Sigmoid colon (tissue), 7 donors: ENCODE measurements around the gene RFWD3. TPM values are rescaled to one million over a fixed set of nuclear protein-coding genes. Genes with fewer than 3 reads are reported as not detected.
"Not testable (repeated sequence)": the region's sequence is repeated elsewhere in the genome, so short reads cannot be mapped to it uniquely, and the experiment has no call there.

Experiments used
- DNase-seq: peaks from one replicate; pipeline ENCODE4 v3.0.0-alpha.2; 2019
- H3K27ac ChIP-seq, 4 donors: fragments of 200-600 bp; sonication (generic); one replicate each; pipeline ENCODE4 v1.5.1; 2016 to 2019; ENCODE audit warnings: mild to moderate bottlenecking in 1 of 4
- H3K27me3 ChIP-seq, 3 donors: fragments of 200-600 bp; sonication (generic); one replicate each; pipeline ENCODE4 v1.5.1; 2019; ENCODE audit warnings: mild to moderate bottlenecking in 1 of 3
- H3K36me3 ChIP-seq, 4 donors: fragments of 200-600 bp; sonication (generic); one replicate each; pipeline ENCODE4 v1.5.1; 2016 to 2019
- H3K4me1 ChIP-seq, 4 donors: fragments of 200-600 bp; sonication (generic); one replicate each; pipeline ENCODE4 v1.5.1; 2017 to 2019
- H3K4me3 ChIP-seq, 4 donors: fragments of 200-600 bp; sonication (generic); one replicate each; pipeline ENCODE4 v1.5.1; 2017 to 2019; ENCODE audit warnings: mild to moderate bottlenecking in 2 of 4, moderate library complexity in 1 of 4
- H3K9me3 ChIP-seq, 4 donors: fragments of 200-600 bp in 3 of 4; sonication (generic) in 3 of 4; one replicate each; pipeline versions ENCODE4 v1.5.1 to v1.6.1; 2013 to 2019
- EP300 ChIP-seq, 4 donors: sonication (generic); formaldehyde crosslinking; IDR thresholded peaks; one replicate each; pipeline ENCODE4 v1.6.1; 2017; ENCODE audit warnings: antibody characterized with exemption in 4 of 4
- POLR2A ChIP-seq, 2 donors: fragments of 450-650 bp; IDR thresholded peaks; one replicate each; pipeline ENCODE4 v1.6.1; 2016; ENCODE audit warnings: antibody characterized with exemption in 2 of 2, mild to moderate bottlenecking in 2 of 2, moderate library complexity in 2 of 2
- POLR2AphosphoS5 ChIP-seq, 4 donors: sonication (generic); formaldehyde crosslinking; IDR thresholded peaks; one replicate each; pipeline ENCODE4 v1.6.1; 2017; ENCODE audit warnings: antibody characterized with exemption in 4 of 4
- WGBS, 2 donors: extraction: QIAGEN DNeasy Blood & Tissue Kit; methylation state at CpG; one replicate each; pipeline ENCODE4 v1.1.7; 2013; 5-methylcytosine and 5-hydroxymethylcytosine counted together
- intact Hi-C: fragments of 100-400 bp; cut with DNase I; formaldehyde crosslinking; loops from one replicate; pipeline ENCODE4 v1.15.1; 2023
- polyA plus RNA-seq, 3 donors: library from polyadenylated mRNA; stranded (reverse); fragments of 200-250 nt; gene quantifications; one replicate each; pipeline ENCODE4 v1.2.3, GENCODE V29; 2013
- total RNA-seq, 4 donors: library from RNA; depleted of rRNA; stranded (reverse); fragments of >200 nt; gene quantifications; one replicate each; pipeline ENCODE4 v1.1.0, GENCODE V29; 2016
- TF ChIP-seq, protein P1 (sequence below), 4 experiments: fragments of 450-650 bp in 3 of 4; fragments of 200-600 bp in 1 of 4; IDR thresholded peaks; one replicate each; pipeline ENCODE4 v1.5.1; 2016 to 2019; ENCODE audit warnings: antibody characterized with exemption in 4 of 4, mild to moderate bottlenecking in 3 of 4, moderate library complexity in 2 of 4
- donor health status: healthy with polysubstance abuse.
- donor health status: Bipolar disorder and iron deficiency.
- donor health status: healthy.

Gene RFWD3
- total and polyA plus RNA-seq, 7 donors: 4.2 to 14.9 (median 9.7) TPM

DNA sequence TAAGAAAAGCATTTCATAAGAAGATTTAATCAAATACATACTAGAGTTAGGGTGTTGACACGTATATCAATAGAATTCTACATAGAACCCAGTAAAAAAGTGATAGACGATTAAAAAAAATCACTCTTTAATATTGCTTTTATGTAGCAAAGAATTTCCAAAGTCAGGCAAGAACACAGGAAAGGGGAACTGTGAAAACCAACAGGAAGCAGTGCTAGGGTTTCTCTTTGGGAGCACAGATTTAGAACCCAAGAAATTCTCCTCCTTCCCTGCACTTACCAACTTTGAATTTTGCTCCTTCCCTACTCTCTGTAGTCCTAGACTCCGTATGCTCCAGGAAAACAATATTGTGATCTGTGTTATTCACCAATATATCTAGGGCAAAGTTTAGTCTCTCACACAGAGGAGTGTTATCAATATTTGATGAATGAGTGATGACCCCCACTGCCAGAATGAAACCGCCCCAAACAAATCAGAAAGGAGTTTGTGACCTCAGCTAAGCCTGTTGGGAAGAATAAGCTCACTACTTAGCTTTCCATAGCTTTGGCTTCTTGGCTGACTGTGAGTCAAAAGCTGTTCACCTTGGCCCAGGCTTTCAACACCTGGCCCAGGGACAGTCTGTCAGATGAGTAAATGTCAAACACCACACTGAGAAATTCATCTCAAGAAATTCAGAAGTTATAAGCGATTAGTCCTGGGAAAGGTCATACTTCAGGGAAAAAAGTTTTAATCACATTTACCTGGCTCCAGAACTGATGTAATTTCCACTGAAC, 8.6 kb downstream of the RFWD3 start:
- 69 to 71% methylated on average over 5 of the region's 5 CpGs for WGBS, 2 donors
- intact Hi-C loops: no loop called here
- H3K4me3 ChIP-seq: no peak overlapping the region
- H3K4me1 ChIP-seq: no peaks in the 10 kb centered on the region
- DNase-seq: no peak
- no peak overlapping the region for H3K27ac ChIP-seq
- H3K27me3 ChIP-seq: no peaks in the 10 kb centered on the region
- peaks cover 0 to 38% (median 19%) of the 10 kb centered on the region in 4 donors for H3K36me3 ChIP-seq
- TF ChIP-seq POLR2AphosphoS5 (IDR thresholded peaks at IDR 0.05): no peak
- TF ChIP-seq POLR2A (IDR thresholded peaks at IDR 0.05): no peak
- TF ChIP-seq, protein P1, sequence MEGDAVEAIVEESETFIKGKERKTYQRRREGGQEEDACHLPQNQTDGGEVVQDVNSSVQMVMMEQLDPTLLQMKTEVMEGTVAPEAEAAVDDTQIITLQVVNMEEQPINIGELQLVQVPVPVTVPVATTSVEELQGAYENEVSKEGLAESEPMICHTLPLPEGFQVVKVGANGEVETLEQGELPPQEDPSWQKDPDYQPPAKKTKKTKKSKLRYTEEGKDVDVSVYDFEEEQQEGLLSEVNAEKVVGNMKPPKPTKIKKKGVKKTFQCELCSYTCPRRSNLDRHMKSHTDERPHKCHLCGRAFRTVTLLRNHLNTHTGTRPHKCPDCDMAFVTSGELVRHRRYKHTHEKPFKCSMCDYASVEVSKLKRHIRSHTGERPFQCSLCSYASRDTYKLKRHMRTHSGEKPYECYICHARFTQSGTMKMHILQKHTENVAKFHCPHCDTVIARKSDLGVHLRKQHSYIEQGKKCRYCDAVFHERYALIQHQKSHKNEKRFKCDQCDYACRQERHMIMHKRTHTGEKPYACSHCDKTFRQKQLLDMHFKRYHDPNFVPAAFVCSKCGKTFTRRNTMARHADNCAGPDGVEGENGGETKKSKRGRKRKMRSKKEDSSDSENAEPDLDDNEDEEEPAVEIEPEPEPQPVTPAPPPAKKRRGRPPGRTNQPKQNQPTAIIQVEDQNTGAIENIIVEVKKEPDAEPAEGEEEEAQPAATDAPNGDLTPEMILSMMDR (IDR thresholded peaks at IDR 0.05): no peak
- TF ChIP-seq EP300 (IDR thresholded peaks at IDR 0.05): no peak
- no peaks in the 10 kb centered on the region for H3K9me3 ChIP-seq

DNA sequence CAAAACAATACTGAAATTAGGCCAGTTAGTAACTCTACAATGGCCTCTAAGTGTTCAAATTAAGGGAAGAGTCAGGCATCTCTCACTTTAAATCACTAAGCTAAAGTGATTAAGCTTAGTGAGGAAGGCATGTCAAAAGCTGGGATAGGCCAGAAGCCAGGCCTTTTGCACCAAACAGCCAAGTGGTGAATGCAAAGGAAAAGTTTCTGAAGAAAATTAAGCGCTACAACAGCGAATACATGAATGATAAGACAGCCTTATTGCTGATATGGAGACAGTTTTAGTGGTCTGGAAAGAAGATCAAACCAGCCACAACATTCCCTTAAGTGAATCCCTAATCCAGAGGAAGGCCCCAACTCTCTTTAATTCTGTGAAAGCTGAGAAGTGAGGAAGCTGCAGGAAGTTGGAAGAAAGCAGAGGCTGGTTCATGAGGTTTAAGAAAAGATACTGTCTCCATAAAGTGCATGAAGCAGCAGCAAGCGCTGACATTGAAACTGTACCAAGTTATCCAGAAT, 12.1 kb downstream of the RFWD3 start:
- DNase-seq: no peak
- no peaks in the 10 kb centered on the region for H3K4me1 ChIP-seq
- no peak for TF ChIP-seq EP300 (IDR thresholded peaks at IDR 0.05)
- TF ChIP-seq POLR2A (IDR thresholded peaks at IDR 0.05): no peak
- TF ChIP-seq, protein P1 (IDR thresholded peaks at IDR 0.05): no peak
- TF ChIP-seq POLR2AphosphoS5 (IDR thresholded peaks at IDR 0.05): no peak
- H3K27ac ChIP-seq: no peak overlapping the region
- WGBS, 2 donors: 96 to 98% methylated on average over 3 of the region's 3 CpGs
- no peak overlapping the region for H3K4me3 ChIP-seq
- intact Hi-C loops: no loop called here
- H3K36me3 ChIP-seq: peaks cover 0 to 34% (median 7%) of the 10 kb centered on the region in 4 donors
- H3K9me3 ChIP-seq: no peaks in the 10 kb centered on the region
- H3K27me3 ChIP-seq: no peaks in the 10 kb centered on the region

DNA sequence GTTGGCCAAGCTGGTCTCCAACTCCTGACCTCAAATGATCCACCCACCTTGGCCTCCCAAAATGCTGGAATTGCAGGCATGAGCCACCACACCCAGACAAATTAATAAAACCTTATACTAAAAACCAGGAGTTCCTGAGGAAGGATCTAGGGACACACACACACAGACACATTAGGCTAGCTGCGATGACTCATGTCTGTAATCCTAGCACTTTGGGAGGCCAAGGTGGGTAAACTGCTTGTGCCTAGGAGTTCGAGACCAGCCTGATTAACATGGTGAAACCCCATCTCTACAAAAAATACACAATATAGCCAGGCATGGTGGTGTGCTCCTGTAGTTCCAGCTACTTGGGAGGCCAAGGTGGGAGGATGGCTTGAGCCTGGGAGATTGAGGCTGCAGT, 13.8 kb downstream of the RFWD3 start:
- H3K4me3 ChIP-seq, intact Hi-C loops, H3K27me3 ChIP-seq, H3K4me1 ChIP-seq, DNase-seq, H3K27ac ChIP-seq, H3K9me3 ChIP-seq: not testable (repeated sequence)
- WGBS, 2 donors: 96 to 97% methylated on average over 2 of the region's 2 CpGs
- peaks cover 0 to 36% (median 6%) of the 10 kb centered on the region in 4 donors for H3K36me3 ChIP-seq

DNA sequence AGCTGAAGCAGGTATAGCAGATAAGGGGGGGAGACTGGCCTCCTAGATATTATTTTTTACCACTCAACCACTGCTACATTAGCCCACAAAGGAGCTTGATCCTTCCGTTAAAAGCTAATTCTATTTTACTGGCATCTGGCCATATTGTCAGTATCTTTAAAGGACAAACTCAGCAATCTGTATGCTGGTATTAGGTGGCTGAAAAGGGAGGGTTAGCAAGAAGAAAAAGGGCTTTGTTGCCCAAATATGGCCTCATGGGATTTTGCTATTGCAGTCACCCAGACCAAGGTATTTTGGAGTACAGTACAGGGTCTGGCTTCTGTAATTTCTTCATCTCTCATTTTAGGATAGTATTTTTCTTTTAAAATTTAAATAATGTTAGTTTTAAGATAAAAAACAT, 14.4 kb downstream of the RFWD3 start:
- TF ChIP-seq POLR2AphosphoS5 (IDR thresholded peaks at IDR 0.05): no peak
- TF ChIP-seq, protein P1 (IDR thresholded peaks at IDR 0.05): no peak
- TF ChIP-seq POLR2A (IDR thresholded peaks at IDR 0.05): no peak
- TF ChIP-seq EP300 (IDR thresholded peaks at IDR 0.05): no peak
- peaks cover 0 to 37% (median 8%) of the 10 kb centered on the region in 4 donors for H3K36me3 ChIP-seq
- no peaks in the 10 kb centered on the region for H3K27me3 ChIP-seq
- 75 to 90% methylated on average over 1 of the region's 1 CpG for WGBS, 2 donors
- no peaks in the 10 kb centered on the region for H3K4me1 ChIP-seq
- no peak for DNase-seq
- no peaks in the 10 kb centered on the region for H3K9me3 ChIP-seq
- no peak overlapping the region for H3K4me3 ChIP-seq
- intact Hi-C loops: no loop called here
- H3K27ac ChIP-seq: no peak overlapping the region

GRCh38 chr16:74651841-74652240, 14.8 kb downstream of the RFWD3 start:
- H3K9me3 ChIP-seq: no peaks in the 10 kb centered on the region
- no peak for DNase-seq
- H3K27ac ChIP-seq: no peak overlapping the region
- H3K27me3 ChIP-seq: no peaks in the 10 kb centered on the region
- TF ChIP-seq POLR2A (IDR thresholded peaks at IDR 0.05) (no peak), EP300 (IDR thresholded peaks at IDR 0.05) (no peak), POLR2AphosphoS5 (IDR thresholded peaks at IDR 0.05) (no peak)
- TF ChIP-seq, protein P1 (IDR thresholded peaks at IDR 0.05): no peak
- no peaks in the 10 kb centered on the region for H3K4me1 ChIP-seq
- H3K36me3 ChIP-seq: peaks cover 0 to 41% (median 10%) of the 10 kb centered on the region in 4 donors
- no peak overlapping the region for H3K4me3 ChIP-seq
- WGBS, 2 donors: 76 to 85% methylated on average over 2 of the region's 2 CpGs
- intact Hi-C loops: no loop called here
